Sigmoid colon (tissue), 7 donors: ENCODE results near the gene FGD3. TPM values are rescaled to one million over a fixed set of nuclear protein-coding genes. Genes with fewer than 3 reads are reported as not detected.

ENCODE experiments used
- DNase-seq: peaks from one replicate; pipeline ENCODE4 v3.0.0-alpha.2; 2019
- H3K27ac ChIP-seq, 4 donors: fragments of 200-600 bp; sonication (generic); one replicate each; pipeline ENCODE4 v1.5.1; 2016 to 2019; ENCODE audit warnings: mild to moderate bottlenecking in 1 of 4
- H3K27me3 ChIP-seq, 3 donors: fragments of 200-600 bp; sonication (generic); one replicate each; pipeline ENCODE4 v1.5.1; 2019; ENCODE audit warnings: mild to moderate bottlenecking in 1 of 3
- H3K36me3 ChIP-seq, 4 donors: fragments of 200-600 bp; sonication (generic); one replicate each; pipeline ENCODE4 v1.5.1; 2016 to 2019
- H3K4me1 ChIP-seq, 4 donors: fragments of 200-600 bp; sonication (generic); one replicate each; pipeline ENCODE4 v1.5.1; 2017 to 2019
- H3K4me3 ChIP-seq, 4 donors: fragments of 200-600 bp; sonication (generic); one replicate each; pipeline ENCODE4 v1.5.1; 2017 to 2019; ENCODE audit warnings: mild to moderate bottlenecking in 2 of 4, moderate library complexity in 1 of 4
- H3K9me3 ChIP-seq, 4 donors: fragments of 200-600 bp in 3 of 4; sonication (generic) in 3 of 4; one replicate each; pipeline versions ENCODE4 v1.5.1 to v1.6.1; 2013 to 2019
- EP300 ChIP-seq, 4 donors: sonication (generic); formaldehyde crosslinking; IDR thresholded peaks; one replicate each; pipeline ENCODE4 v1.6.1; 2017; ENCODE audit warnings: antibody characterized with exemption in 4 of 4
- POLR2A ChIP-seq, 2 donors: fragments of 450-650 bp; IDR thresholded peaks; one replicate each; pipeline ENCODE4 v1.6.1; 2016; ENCODE audit warnings: antibody characterized with exemption in 2 of 2, mild to moderate bottlenecking in 2 of 2, moderate library complexity in 2 of 2
- POLR2AphosphoS5 ChIP-seq, 4 donors: sonication (generic); formaldehyde crosslinking; IDR thresholded peaks; one replicate each; pipeline ENCODE4 v1.6.1; 2017; ENCODE audit warnings: antibody characterized with exemption in 4 of 4
- WGBS, 2 donors: extraction: QIAGEN DNeasy Blood & Tissue Kit; methylation state at CpG; one replicate each; pipeline ENCODE4 v1.1.7; 2013; 5-methylcytosine and 5-hydroxymethylcytosine counted together
- intact Hi-C: fragments of 100-400 bp; cut with DNase I; formaldehyde crosslinking; loops from one replicate; pipeline ENCODE4 v1.15.1; 2023
- polyA plus RNA-seq, 3 donors: library from polyadenylated mRNA; stranded (reverse); fragments of 200-250 nt; gene quantifications; one replicate each; pipeline ENCODE4 v1.2.3, GENCODE V29; 2013
- total RNA-seq, 4 donors: library from RNA; depleted of rRNA; stranded (reverse); fragments of >200 nt; gene quantifications; one replicate each; pipeline ENCODE4 v1.1.0, GENCODE V29; 2016
- TF ChIP-seq, protein P1 (sequence below), 4 experiments: fragments of 450-650 bp in 3 of 4; fragments of 200-600 bp in 1 of 4; IDR thresholded peaks; one replicate each; pipeline ENCODE4 v1.5.1; 2016 to 2019; ENCODE audit warnings: antibody characterized with exemption in 4 of 4, mild to moderate bottlenecking in 3 of 4, moderate library complexity in 2 of 4
- donor health status: healthy with polysubstance abuse.
- donor health status: Bipolar disorder and iron deficiency.
- donor health status: healthy.

FGD3 gene
- total and polyA plus RNA-seq, 7 donors: 1.8 to 18.0 (median 3.7) TPM

DNA sequence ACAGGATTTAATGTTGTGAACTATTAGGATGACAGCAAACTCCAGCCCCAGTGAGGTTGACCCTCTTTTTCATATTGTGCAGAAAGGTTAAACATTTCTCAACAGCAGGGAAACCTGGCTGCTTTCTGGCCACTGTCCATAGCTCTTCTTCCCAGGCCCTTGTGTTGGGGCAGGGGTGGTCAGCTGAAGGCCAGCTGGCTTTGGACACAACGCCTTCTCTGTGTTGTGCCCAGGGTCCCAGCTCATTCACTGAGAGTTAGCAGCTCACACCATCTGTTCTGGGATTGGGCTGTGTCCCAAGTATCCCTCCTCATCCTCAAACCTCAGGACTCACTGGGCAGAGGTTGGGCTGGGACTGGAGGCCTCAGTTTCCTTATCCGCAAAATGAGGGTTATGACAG, 1.3 kb downstream of the FGD3 start:
- Histone ChIP-seq H3K4me3 (no peak overlapping the region), H3K27ac (no peak overlapping the region), H3K9me3 (no peaks in the 10 kb centered on the region), H3K36me3 (no peaks in the 10 kb centered on the region), H3K4me1 (peaks cover 0 to 11% (median 7%) of the 10 kb centered on the region in 4 donors), H3K27me3 (peaks cover 0 to 35% (median 9%) of the 10 kb centered on the region in 3 donors)
- intact Hi-C loops: no loop called here
- WGBS, 2 donors: 90 to 94% methylated on average over 2 of the region's 2 CpGs
- TF ChIP-seq, protein P1, sequence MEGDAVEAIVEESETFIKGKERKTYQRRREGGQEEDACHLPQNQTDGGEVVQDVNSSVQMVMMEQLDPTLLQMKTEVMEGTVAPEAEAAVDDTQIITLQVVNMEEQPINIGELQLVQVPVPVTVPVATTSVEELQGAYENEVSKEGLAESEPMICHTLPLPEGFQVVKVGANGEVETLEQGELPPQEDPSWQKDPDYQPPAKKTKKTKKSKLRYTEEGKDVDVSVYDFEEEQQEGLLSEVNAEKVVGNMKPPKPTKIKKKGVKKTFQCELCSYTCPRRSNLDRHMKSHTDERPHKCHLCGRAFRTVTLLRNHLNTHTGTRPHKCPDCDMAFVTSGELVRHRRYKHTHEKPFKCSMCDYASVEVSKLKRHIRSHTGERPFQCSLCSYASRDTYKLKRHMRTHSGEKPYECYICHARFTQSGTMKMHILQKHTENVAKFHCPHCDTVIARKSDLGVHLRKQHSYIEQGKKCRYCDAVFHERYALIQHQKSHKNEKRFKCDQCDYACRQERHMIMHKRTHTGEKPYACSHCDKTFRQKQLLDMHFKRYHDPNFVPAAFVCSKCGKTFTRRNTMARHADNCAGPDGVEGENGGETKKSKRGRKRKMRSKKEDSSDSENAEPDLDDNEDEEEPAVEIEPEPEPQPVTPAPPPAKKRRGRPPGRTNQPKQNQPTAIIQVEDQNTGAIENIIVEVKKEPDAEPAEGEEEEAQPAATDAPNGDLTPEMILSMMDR (IDR thresholded peaks at IDR 0.05): no peak
- TF ChIP-seq POLR2AphosphoS5 (IDR thresholded peaks at IDR 0.05): no peak
- TF ChIP-seq POLR2A (IDR thresholded peaks at IDR 0.05): no peak
- TF ChIP-seq EP300 (IDR thresholded peaks at IDR 0.05): no peak
- DNase-seq: no peak

DNA sequence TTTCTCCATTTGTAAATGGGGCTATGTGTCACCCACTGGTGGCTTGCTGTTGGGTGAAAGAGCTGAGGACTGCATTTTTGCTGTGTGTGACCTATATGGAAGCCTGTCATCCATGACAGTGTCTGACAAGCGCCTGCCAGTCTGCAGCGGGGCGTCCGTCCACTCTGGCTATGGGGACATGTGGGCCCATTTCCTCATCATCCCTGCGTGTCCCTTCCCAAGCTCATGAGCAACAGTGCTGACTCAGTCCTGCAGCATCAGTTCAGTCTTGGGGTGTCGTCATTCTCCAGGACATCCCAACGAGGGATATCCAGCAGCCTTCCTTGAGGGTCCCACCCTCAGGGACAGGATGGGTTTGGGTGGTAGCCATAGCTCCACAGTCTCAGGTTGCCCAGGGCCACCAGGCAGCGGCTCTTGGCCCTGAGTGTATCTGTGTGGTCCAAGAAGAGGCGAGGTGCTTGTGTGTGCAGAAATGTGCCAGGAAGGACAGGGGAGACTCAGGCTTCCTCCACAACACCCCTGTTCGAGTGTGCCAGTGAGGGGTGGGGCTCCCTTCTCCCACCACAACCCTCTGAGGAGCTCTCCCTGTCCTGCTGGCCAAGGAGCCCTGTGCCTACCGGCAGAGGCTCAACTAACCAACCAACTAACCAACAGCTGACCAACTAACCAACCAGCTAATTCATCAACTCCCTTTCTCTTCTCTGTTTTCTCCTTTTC, 2.1 kb downstream of the FGD3 start:
- no peak for DNase-seq
- TF ChIP-seq, protein P1 (IDR thresholded peaks at IDR 0.05): no peak
- no peak for TF ChIP-seq POLR2AphosphoS5 (IDR thresholded peaks at IDR 0.05)
- no peak for TF ChIP-seq EP300 (IDR thresholded peaks at IDR 0.05)
- TF ChIP-seq POLR2A (IDR thresholded peaks at IDR 0.05): no peak
- Histone ChIP-seq H3K4me3 (no peak overlapping the region), H3K9me3 (no peaks in the 10 kb centered on the region), H3K36me3 (no peaks in the 10 kb centered on the region), H3K4me1 (peaks cover 0 to 11% (median 7%) of the 10 kb centered on the region in 4 donors), H3K27me3 (peaks cover 0 to 35% (median 9%) of the 10 kb centered on the region in 3 donors), H3K27ac (no peak overlapping the region)
- 89% methylated on average over 11 of the region's 11 CpGs for WGBS, 2 donors
- intact Hi-C loops: no loop called here

DNA sequence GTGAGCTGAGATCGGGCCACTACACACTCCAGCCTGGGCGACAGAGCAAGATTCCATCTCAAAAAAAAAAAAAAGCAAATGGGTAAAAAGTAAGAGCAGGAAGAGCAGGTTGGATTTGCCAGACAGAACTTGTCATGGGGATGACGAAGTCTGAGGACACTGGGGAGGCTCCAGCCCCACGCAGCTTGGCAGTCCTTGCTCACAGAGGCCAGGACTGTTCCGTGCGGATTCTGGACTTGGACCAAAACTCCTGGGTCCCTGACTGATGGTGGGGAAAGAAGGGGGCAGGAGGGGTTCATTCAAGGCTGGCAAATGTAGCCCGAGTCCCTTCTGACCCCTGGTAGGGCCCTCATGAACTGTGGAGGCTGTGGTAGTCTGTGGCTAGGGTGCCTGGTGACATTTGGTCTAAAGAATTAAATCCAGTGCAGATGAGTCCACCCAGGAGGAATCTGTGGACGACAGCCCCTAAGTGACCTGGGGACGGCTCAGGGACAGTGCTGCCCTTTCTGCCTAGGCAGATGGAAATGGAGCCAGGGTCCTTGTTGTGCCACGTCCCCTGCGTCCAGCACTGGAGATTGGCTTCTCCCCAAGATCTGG, 3.1 kb downstream of the FGD3 start:
- Histone ChIP-seq H3K36me3 (no peaks in the 10 kb centered on the region), H3K27ac (no peak overlapping the region), H3K4me3 (no peak overlapping the region), H3K27me3 (peaks cover 0 to 35% (median 9%) of the 10 kb centered on the region in 3 donors), H3K4me1 (peaks cover 0 to 11% (median 7%) of the 10 kb centered on the region in 4 donors), H3K9me3 (no peaks in the 10 kb centered on the region)
- intact Hi-C loops: no loop called here
- WGBS, 2 donors: 93 to 94% methylated on average over 11 of the region's 11 CpGs
- no peak for DNase-seq
- TF ChIP-seq EP300 (IDR thresholded peaks at IDR 0.05): no peak

DNA sequence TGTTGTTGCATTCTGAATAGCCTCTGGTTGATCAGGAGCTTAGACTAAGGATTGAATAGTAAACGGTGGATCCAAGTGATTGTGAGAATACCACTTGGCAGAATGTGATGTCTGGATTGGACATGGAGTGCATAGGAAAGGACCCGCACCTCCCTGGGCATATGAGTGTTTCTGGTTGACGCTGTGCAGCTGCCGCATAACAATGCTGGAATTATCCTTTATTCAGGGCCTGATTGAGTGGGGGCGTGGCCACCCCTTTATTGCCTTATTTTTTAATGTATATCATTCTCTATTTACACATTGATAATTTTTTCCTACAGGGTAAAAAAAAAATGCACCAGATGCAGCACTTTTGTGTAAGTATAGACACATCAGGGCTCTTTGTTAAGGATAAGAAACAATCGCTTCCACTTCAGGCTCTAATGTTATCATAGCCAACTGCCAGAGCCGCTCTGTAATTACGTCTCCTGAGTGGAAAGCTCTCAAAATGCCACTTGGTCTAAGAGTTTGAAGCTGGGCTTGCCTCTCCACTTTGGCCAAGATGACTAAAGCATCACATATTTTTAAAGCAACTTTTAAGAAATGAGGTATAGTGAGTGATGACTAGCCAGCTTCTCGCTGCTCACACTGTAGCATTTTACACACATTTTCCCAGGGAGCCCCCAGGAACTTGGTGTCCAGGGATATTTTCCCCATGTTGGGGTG, 5.7 kb downstream of the FGD3 start:
- 26 to 63% methylated on average over 9 of the region's 9 CpGs for WGBS, 2 donors
- no peak for DNase-seq
- TF ChIP-seq EP300 (IDR thresholded peaks at IDR 0.05) (no peak), POLR2A (IDR thresholded peaks at IDR 0.05) (no peak), POLR2AphosphoS5 (IDR thresholded peaks at IDR 0.05) (no peak)
- TF ChIP-seq, protein P1 (IDR thresholded peaks at IDR 0.05): no peak
- H3K27ac ChIP-seq: no peak overlapping the region
- H3K4me3 ChIP-seq: no peak overlapping the region
- peaks cover 0 to 18% (median 9%) of the 10 kb centered on the region in 3 donors for H3K27me3 ChIP-seq
- intact Hi-C loops: no loop called here
- no peaks in the 10 kb centered on the region for H3K36me3 ChIP-seq
- H3K4me1 ChIP-seq: no peaks in the 10 kb centered on the region
- H3K9me3 ChIP-seq: no peaks in the 10 kb centered on the region
